GM23338 (cell line): Measurements from ENCODE around the gene WDR33. TPM values are rescaled to one million over a fixed set of nuclear protein-coding genes. Genes with fewer than 3 reads are reported as not detected.

ENCODE experiments used
- ATAC-seq: fragments of 200-7000 bp; cut with Tn5 transposase; 3 replicates; pipeline ENCODE4 v1.9.1; 2020
- DNase-seq: peaks from one replicate; pipeline ENCODE4 v3.0.0-alpha.2; 2015; ENCODE audit warnings: low spot score
- H2AFZ ChIP-seq: fragments of 200-600 bp; sonication (generic); 2 replicates; pipeline ENCODE4 v1.8.0; 2016; ENCODE audit warnings: antibody characterized with exemption, mild to moderate bottlenecking, moderate library complexity
- H3F3A ChIP-seq: fragments of 200-600 bp; sonication (generic); replicated peaks from 2 replicates; pipeline ENCODE4 v1.8.0; 2017; ENCODE audit warnings: antibody characterized with exemption, mixed run types, low read depth
- H3K27ac ChIP-seq: fragments of 200-600 bp; sonication (generic); 2 replicates; pipeline ENCODE4 v1.6.1; 2016; ENCODE audit warnings: low read depth
- H3K27me3 ChIP-seq: fragments of 200-600 bp; sonication (generic); 2 replicates; pipeline ENCODE4 v1.8.0; 2016; ENCODE audit warnings: mild to moderate bottlenecking, mixed run types, moderate library complexity; ENCODE audit not compliant: insufficient read depth
- H3K36me3 ChIP-seq: fragments of 200-600 bp; sonication (generic); 2 replicates; pipeline ENCODE4 v1.8.0; 2016; ENCODE audit warnings: mild to moderate bottlenecking; ENCODE audit not compliant: insufficient read depth
- H3K4me1 ChIP-seq: fragments of 200-600 bp; sonication (generic); 2 replicates; pipeline ENCODE4 v1.8.0; 2016; ENCODE audit warnings: mild to moderate bottlenecking, moderate library complexity; ENCODE audit not compliant: insufficient read depth
- H3K4me2 ChIP-seq: fragments of 200-600 bp; sonication (generic); 2 replicates; pipeline ENCODE4 v1.7.1; 2017; ENCODE audit warnings: mixed run types
- H3K4me3 ChIP-seq: fragments of 200-600 bp; sonication (generic); 2 replicates; pipeline ENCODE4 v1.6.1; 2016; ENCODE audit warnings: mixed run types
- H3K79me2 ChIP-seq: fragments of 200-600 bp; sonication (generic); replicated peaks from 2 replicates; pipeline ENCODE4 v1.8.0; 2017; ENCODE audit warnings: mild to moderate bottlenecking; ENCODE audit not compliant: insufficient read depth
- H3K9me2 ChIP-seq: fragments of 200-600 bp; sonication (generic); 2 replicates; pipeline ENCODE4 v1.8.0; 2017; ENCODE audit not compliant: insufficient read depth
- H4K20me1 ChIP-seq: fragments of 200-600 bp; sonication (generic); replicated peaks from 2 replicates; pipeline ENCODE4 v1.8.0; 2017; ENCODE audit warnings: mild to moderate bottlenecking; ENCODE audit not compliant: insufficient read depth
- H3K27ac Mint-ChIP-seq: 2 replicates; pipeline ENCODE4 v1.8.0; 2020; ENCODE audit warnings: inconsistent platforms, mild to moderate bottlenecking, moderate library complexity, mixed read lengths
- H3K27me3 Mint-ChIP-seq: 3 replicates; pipeline ENCODE4 v1.8.0; 2022; ENCODE audit warnings: low read depth, mild to moderate bottlenecking, moderate library complexity, mixed read lengths, inconsistent platforms; ENCODE audit not compliant: insufficient read depth, poor library complexity
- H3K36me3 Mint-ChIP-seq: 3 replicates; pipeline ENCODE4 v1.8.0; 2021; ENCODE audit warnings: low read depth, mild to moderate bottlenecking, inconsistent platforms, moderate library complexity, mixed read lengths
- H3K4me1 Mint-ChIP-seq: 3 replicates; pipeline ENCODE4 v1.8.0; 2020; ENCODE audit warnings: mild to moderate bottlenecking, inconsistent platforms, mixed read lengths
- H3K4me3 Mint-ChIP-seq: 3 replicates; pipeline ENCODE4 v1.8.0; 2021; ENCODE audit warnings: moderate library complexity, mild to moderate bottlenecking, inconsistent platforms, mixed read lengths
- H3K9me3 Mint-ChIP-seq: 3 replicates; pipeline ENCODE4 v1.8.0; 2020; ENCODE audit warnings: moderate library complexity, mild to moderate bottlenecking, inconsistent platforms, mixed read lengths
- CREB1 ChIP-seq: fragments of 250-450 bp; sonication (Bioruptor Pico); IDR thresholded peaks from 2 replicates; pipeline ENCODE4 v1.5.0; 2020; ENCODE audit warnings: low read depth, mild to moderate bottlenecking, moderate library complexity
- CTCF ChIP-seq, 2 experiments: fragments of 200-600 bp in 1 of 2; sonication (generic) in 1 of 2; conservative IDR thresholded peaks; 2 replicates each; pipeline versions ENCODE4 v1.5.1 to v1.6.1; 2016 to 2017; ENCODE audit warnings: antibody characterized with exemption in 2 of 2, low read depth in 2 of 2, mild to moderate bottlenecking in 2 of 2, moderate library complexity in 1 of 2
- EZH2 ChIP-seq: fragments of 200-600 bp; sonication (generic); IDR thresholded peaks from one replicate; pipeline ENCODE4 v1.8.0; 2017; ENCODE audit warnings: antibody characterized with exemption, mild to moderate bottlenecking, low read depth; ENCODE audit not compliant: unreplicated experiment
- EZH2phosphoT487 ChIP-seq: fragments of 200-600 bp; sonication (generic); IDR thresholded peaks from one replicate; pipeline ENCODE4 v1.8.1; 2018; ENCODE audit warnings: antibody characterized with exemption; ENCODE audit not compliant: unreplicated experiment
- POLR2AphosphoS5 ChIP-seq: IDR thresholded peaks from 2 replicates; pipeline ENCODE4 v1.6.1; 2016; ENCODE audit warnings: antibody characterized with exemption, low read depth
- REST ChIP-seq: IDR thresholded peaks from one replicate; pipeline ENCODE4 v1.6.1; 2018; ENCODE audit warnings: antibody characterized with exemption; ENCODE audit not compliant: unreplicated experiment
- STAT1 ChIP-seq: IDR thresholded peaks from one replicate; pipeline ENCODE4 v1.6.1; 2016; ENCODE audit warnings: antibody characterized with exemption; ENCODE audit not compliant: unreplicated experiment
- ZNF114 ChIP-seq: fragments of 250-450 bp; sonication (Bioruptor Pico); IDR thresholded peaks from 2 replicates; pipeline ENCODE4 v1.5.0; 2020; ENCODE audit warnings: mild to moderate bottlenecking, moderate library complexity
- ZNF331 ChIP-seq: fragments of 250-450 bp; sonication (Bioruptor Pico); IDR thresholded peaks from 2 replicates; pipeline ENCODE4 v1.5.0; 2020; ENCODE audit warnings: low read depth, mild to moderate bottlenecking, moderate library complexity
- ZNF462 ChIP-seq: fragments of 250-450 bp; sonication (Bioruptor Pico); IDR thresholded peaks from 2 replicates; pipeline ENCODE4 v1.5.0; 2020; ENCODE audit warnings: mild to moderate bottlenecking, moderate library complexity
- polyA plus RNA-seq: library from polyadenylated mRNA; unstranded; fragments of >200 nt; fragmentation: Nextera tagmentation; extraction: Ambion mirVana; gene quantifications from 2 replicates; pipeline ENCODE4 v1.2.1, GENCODE V29; 2016
- total RNA-seq: library from RNA; depleted of rRNA; stranded (reverse); fragments of >200 nt; shearing (Covaris generic); gene quantifications from 2 replicates; pipeline ENCODE4 v1.2.3, GENCODE V29; 2014

Gene WDR33
- total and polyA plus RNA-seq, 2 experiments from 2014 or later: 37.2 to 54.7 TPM

GRCh38 chr2:127826047-127826446 lies 15.1 kb upstream of the WDR33 start:
- H3K36me3 Mint-ChIP-seq: peaks cover 44% of the 10 kb centered on the region
- H3K4me2 ChIP-seq: no peak overlapping the region
- no peak overlapping the region for H3K27ac Mint-ChIP-seq
- H2AFZ ChIP-seq: no peak overlapping the region
- no peak for TF ChIP-seq EZH2
- no peak for TF ChIP-seq ZNF114 (CRISPR knock-in tag)
- TF ChIP-seq CREB1 (CRISPR knock-in tag): no peak
- no peak for TF ChIP-seq ZNF331 (CRISPR knock-in tag)
- TF ChIP-seq EZH2phosphoT487: no peak
- TF ChIP-seq REST: no peak
- TF ChIP-seq POLR2AphosphoS5: no peak
- no peak for TF ChIP-seq CTCF (conservative IDR thresholded peaks at IDR 0.05; ENCODE audit: low read depth in 2 of 2)
- no peak for TF ChIP-seq ZNF462
- TF ChIP-seq STAT1: no peak
- H4K20me1 ChIP-seq: no peaks in the 10 kb centered on the region
- H3K27me3 ChIP-seq: no peaks in the 10 kb centered on the region
- no peak overlapping the region for H3K27ac ChIP-seq
- H3K4me3 Mint-ChIP-seq: no peak overlapping the region
- H3K27me3 Mint-ChIP-seq: peaks cover 2% of the 10 kb centered on the region
- H3K4me1 Mint-ChIP-seq: peaks cover 11% of the 10 kb centered on the region
- H3K9me3 Mint-ChIP-seq: peaks cover 66% of the 10 kb centered on the region
- no peak overlapping the region for H3K4me3 ChIP-seq
- H3K36me3 ChIP-seq: peaks cover 12% of the 10 kb centered on the region
- H3K4me1 ChIP-seq: peaks cover 20% of the 10 kb centered on the region
- DNase-seq (no peak), ATAC-seq (no peak)
- no peaks in the 10 kb centered on the region; the same call in 1 of the 2 replicates for H3K9me2 ChIP-seq
- H3F3A ChIP-seq: no peaks in the 10 kb centered on the region
- no peaks in the 10 kb centered on the region for H3K79me2 ChIP-seq
